ENCODE data around the gene SLC4A1AP.
A peak's percentile ranks its signal among the peaks of the same experiment; 100 is the strongest.
"Not testable (repeated sequence)": the region's sequence is repeated elsewhere in the genome, so short reads cannot be mapped to it uniquely, and the experiment has no call there.

Gene SLC4A1AP

GRCh38 chr2:27671235-27671634 is 7.5 kb downstream of the SLC4A1AP start:
- no peak for TF ChIP-seq CTCF (IDR thresholded peaks at IDR 0.05; ENCODE audit: insufficient read depth, low read depth, low read length, missing control alignments)
- DNase-seq (ENCODE audit: low read depth) = no peak
- H3K4me3 ChIP-seq (ENCODE audit: low read length) = no peak overlapping the region

GRCh38 chr2:27672723-27673486 is 9.2 kb downstream of the SLC4A1AP start:
- TF ChIP-seq CTCF (IDR thresholded peaks at IDR 0.05; ENCODE audit: insufficient read depth, low read depth, low read length, missing control alignments) = no peak
- H3K4me3 ChIP-seq (ENCODE audit: low read length) = no peak overlapping the region
- DNase-seq (ENCODE audit: low read depth) = no peak

GRCh38 chr2:27680571-27680970 is 16.9 kb downstream of the SLC4A1AP start:
- no peak overlapping the region for H3K4me3 ChIP-seq (ENCODE audit: low read length)
- DNase-seq (ENCODE audit: low read depth) = no peak
- no peak for TF ChIP-seq CTCF (IDR thresholded peaks at IDR 0.05; ENCODE audit: insufficient read depth, low read depth, low read length, missing control alignments)

- peak; percentile 48 for DNase-seq (ENCODE audit: low read depth)
- no peak overlapping the region for H3K4me3 ChIP-seq (ENCODE audit: low read length)
- no peak for TF ChIP-seq CTCF (IDR thresholded peaks at IDR 0.05; ENCODE audit: insufficient read depth, low read depth, low read length, missing control alignments)
Observed at GRCh38 chr2:27681841-27682240, 18.2 kb downstream of the SLC4A1AP start.

GRCh38 chr2:27682334-27682771 is 18.7 kb downstream of the SLC4A1AP start:
- peak; percentile 89 for DNase-seq (ENCODE audit: low read depth)
- not testable (repeated sequence) for H3K4me3 ChIP-seq (ENCODE audit: low read length)

GRCh38 chr2:27683390-27684071 is 19.8 kb downstream of the SLC4A1AP start:
- peak; percentile 94 for DNase-seq (ENCODE audit: low read depth)
- peak; percentile 92 for TF ChIP-seq CTCF (IDR thresholded peaks at IDR 0.05; ENCODE audit: insufficient read depth, low read depth, low read length, missing control alignments)
- no peak overlapping the region for H3K4me3 ChIP-seq (ENCODE audit: low read length)

- not testable (repeated sequence) for H3K4me3 ChIP-seq (ENCODE audit: low read length); DNase-seq (ENCODE audit: low read depth)
Observed at GRCh38 chr2:27685006-27685405, 21.3 kb downstream of the SLC4A1AP start.

GRCh38 chr2:27685577-27685976 is 21.9 kb downstream of the SLC4A1AP start:
- DNase-seq (ENCODE audit: low read depth) = no peak
- no peak overlapping the region for H3K4me3 ChIP-seq (ENCODE audit: low read length)
- no peak for TF ChIP-seq CTCF (IDR thresholded peaks at IDR 0.05; ENCODE audit: insufficient read depth, low read depth, low read length, missing control alignments)

All from epithelial cell of esophagus (primary cell).